SK-MEL-5 (cell line): ENCODE results near the gene HBS1L. TPM values are rescaled to one million over a fixed set of nuclear protein-coding genes. Genes with fewer than 3 reads are reported as not detected.

Experiments used
- DNase-seq: peaks from one replicate; pipeline ENCODE4 v3.0.0-alpha.2; 2016; ENCODE audit warnings: low read depth, low spot score
- in situ Hi-C: cut with HindIII; loops from 2 replicates; pipeline ENCODE4 v1.10.0; 2016; ENCODE audit warnings: low sequenced_read_pairs, high pct_unique_total_duplicates, low pct_unique_long_range_greater_than_20kb
- total RNA-seq: library from RNA; depleted of rRNA; stranded (reverse); fragments of >200 nt; shearing (Covaris generic); gene quantifications from 2 replicates; pipeline ENCODE4 v1.2.3, GENCODE V29; 2014; rRNA removed

Gene HBS1L
- total RNA-seq, 1 experiment from 2014 or later: 122 TPM

DNA sequence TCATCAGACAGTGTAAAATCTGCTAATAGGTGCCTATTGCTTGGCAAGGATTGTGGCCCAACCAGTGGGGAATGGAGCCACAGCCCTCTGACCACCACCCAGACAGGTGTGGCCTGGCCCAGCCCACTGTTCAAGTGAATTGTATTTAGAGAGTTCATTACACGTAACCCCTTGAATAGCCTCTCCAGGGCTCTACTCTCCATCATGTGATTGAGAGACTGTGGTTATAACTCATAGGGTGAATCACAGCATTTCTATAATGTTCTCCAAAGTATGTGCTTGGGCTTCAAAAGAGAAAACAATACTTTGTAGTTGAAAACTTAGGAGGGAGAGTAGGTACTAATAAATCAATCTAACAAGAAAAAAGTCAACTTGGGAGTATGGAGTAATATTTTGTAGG is 143.1 kb downstream of the HBS1L start:
- in situ Hi-C loops: no loop called here
- no peak for DNase-seq

DNA sequence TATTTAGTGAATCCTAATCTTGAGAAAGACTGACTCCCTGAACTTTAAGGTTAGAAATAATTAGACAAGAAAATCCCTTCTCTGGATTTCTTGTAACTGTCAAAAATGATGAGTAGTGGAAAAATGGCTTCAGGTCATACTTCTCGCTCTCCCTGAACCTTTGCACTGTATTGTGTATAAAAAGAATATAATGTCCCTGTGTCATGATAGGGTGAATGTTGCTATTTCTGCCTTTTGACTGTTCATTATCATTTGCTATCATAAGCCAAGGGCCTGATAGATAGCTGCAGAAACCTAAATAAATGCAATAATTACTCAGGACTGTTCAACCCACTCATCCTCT is 144.1 kb downstream of the HBS1L start:
- in situ Hi-C loops: no loop called here
- DNase-seq: no peak

Other genes starting within 250 kb of the HBS1L start
- not detected in 2 replicates for gene ALDH8A1, start 104.7 kb downstream of the HBS1L start, total RNA-seq
- 1.3 and 2.0 TPM in 2 replicates for gene MYB, start 126.5 kb upstream of the HBS1L start, total RNA-seq